Stimulated activated naive CD4-positive, alpha-beta T cell (primary cell): Measurements from ENCODE around the gene TKTL1.

Experiments
- DNase-seq, 6 experiments: peaks; one replicate each; lab custom pipeline; 2025; lab: John Stamatoyannopoulos, UW

The TKTL1 gene

DNA sequence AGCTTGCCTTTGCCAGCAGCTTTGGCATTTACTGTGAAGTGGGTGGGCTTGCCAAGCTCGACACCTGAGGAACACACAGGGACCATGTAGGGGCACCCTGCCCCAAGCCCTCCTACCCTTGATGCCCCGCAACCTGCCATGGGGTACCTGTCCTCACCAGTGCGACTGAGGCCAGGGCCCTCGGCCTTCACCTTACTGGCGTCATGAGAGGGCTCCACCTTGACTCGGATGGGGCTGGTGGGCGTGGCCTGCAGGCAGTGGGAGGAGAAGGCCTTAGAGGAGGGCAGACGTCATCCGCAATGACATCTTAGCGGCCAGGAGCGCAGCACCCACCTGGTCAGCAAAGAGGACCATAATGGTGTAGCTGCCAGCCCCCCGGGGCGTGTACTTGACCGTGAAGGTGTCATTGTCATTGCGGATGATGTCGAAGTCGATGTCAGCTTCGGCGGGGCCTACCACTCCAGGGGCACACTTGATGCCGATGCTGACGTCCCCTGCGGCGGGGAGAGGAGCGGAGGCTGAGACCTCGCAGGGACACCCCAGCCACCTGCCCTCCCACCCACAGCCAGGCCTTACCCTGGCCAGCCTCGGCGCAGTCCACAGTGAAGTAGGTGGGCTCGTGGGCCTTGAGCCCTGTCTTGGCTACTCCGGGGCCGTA is 66.6 kb downstream of the TKTL1 start:
- DNase-seq = no peak

DNA sequence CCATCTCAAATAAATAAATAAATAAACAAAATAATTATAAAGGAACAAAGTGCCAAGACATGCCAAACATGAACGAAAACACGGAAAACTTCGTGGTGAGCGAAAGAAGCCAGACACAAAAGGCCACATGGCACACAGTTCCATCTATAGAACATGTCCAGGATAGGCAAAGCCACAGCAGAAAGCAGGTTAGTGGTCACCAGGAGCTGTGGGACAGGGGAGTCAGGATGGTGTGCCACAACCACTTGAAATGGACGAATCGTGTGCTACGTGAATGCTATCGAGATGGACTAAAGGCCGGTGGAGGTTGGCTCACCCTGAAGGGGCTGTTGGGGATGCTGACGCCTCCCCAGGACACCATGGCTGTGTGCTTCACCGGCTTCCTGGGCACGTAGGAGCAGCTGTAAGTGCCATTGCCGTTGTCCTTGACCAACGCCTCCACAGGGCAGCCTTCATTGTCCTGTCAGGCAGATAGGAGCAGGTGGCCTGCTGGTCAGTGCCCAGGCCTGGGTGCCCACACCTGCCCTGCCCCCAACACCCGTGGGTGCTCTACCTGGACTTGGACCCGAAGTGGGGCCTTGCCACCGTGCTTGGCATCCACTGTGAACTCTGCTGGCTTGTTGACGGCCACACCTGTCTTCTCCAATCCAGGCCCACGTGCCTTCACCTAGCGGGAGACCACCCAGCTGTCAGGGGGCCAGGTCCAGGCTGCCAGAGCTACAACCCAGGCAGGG is 68.3 kb downstream of the TKTL1 start:
- DNase-seq = no peak

DNA sequence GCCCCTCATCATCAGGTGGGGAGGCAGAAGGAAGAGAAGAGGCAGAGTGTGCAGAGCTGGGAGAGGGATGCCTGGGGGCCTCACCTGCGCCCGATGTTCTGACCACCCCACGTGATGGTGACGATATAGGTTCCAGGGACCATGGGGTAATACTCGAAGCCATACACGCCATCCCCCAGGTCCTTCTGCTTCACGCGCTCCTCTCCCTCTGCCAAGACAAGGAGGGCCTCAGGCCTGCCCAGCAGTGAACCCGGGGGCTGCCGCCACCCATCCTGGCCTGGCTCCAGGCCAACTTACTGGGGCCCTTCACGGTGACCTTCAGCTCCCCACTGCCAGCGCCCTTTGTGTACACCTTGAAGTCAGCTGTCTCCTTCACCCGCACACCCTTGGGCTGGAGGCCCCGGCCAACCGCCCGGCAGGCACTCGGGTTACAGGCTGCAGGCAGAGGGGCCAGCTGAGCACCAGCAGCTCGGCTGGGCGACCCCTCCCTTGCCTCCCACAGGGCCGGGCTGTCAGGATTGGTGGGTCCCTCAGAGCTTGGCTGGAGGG is 69.5 kb downstream of the TKTL1 start:
- DNase-seq = no peak

DNA sequence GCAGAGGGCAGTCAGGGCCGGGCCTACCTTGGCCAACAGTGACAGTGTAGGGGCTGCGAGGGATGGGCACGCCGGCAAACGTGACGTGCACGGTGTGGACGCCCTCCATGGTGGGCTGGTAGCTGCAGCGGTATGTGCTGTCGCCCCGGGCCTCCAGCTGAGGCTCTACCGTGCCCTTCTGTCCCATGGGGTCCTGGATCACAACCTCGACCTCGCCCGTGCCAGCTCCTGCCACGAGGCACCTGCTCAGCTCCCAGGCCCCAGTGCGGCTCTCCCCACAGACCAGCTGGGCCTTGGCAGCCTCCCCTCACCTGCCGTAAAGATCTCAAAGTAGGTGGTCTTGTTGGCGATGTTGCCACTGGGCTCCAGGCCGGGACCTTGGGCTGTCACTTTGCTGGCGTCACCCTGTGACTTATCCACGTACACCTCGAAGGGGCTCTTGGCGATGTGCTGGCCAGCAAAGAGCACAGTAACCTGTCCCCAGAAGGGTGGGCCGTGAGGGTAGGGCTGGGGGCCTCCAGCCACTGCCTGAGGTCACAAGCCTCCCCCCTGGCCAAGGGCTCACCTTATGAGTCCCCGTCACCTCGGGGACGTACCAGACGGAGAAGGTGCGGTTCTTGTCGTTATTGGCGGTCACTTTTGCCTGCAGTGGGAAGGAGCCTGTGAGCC is 70.5 kb downstream of the TKTL1 start:
- no peak for DNase-seq

DNA sequence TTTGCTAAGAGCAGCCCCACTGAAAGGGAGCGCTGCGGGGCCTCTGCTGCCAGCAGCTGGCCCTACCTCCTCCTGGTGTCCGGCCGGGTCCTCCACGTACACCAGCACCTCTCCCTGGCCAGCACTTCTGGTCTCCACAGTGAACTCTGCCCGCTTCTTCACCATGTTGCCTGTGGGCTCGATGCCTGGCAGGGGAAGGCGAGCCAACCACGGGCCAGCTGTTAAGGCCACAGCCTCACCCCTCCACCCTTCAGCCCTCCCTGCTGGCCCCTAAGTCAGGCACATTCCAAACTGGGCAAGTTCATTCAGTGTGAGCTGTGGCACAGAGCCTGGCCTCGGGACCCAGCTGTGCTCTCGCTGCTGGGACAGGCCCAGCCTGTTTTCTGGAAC is 71.1 kb downstream of the TKTL1 start:
- no peak for DNase-seq

DNA sequence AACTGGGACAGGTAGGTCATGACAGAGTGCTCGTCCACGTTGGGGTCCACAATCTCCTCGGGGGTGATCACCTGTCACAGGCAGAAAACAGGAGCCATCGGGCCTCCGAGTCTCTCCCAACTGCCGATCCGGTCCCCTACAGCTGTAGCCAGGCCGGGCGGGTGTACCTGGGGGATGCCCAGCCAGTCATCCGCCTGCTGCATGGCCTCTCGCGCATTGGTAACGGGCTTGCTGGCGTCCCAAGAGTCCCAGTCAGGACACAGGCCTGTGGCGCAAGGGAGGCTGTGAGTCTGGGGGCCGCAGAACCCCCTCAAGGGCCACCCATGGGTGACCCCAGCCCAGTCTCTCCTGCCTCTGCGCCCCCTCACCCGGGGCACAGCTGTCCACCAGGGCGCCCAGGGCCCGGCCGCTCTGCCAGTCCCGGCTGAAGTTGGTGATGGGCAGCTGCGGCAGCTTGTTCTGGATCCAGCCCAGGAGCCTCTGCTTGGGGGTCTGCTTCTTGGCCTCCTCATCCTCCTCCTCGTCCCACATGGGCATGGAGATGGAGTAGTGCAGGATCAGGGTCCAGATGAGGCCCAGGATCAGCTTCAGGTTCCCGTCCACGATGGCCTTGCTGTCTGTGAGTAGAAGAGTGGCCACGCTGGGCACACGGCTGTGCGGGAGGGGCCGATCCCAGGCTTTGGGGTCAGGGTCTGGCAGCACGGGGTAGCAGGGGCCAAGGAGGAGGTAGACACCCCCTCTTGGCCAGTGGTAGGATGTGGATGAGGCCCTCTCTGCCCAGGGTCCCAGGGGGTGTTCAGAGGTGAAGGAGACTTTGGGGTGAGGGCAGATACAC is 72.1 kb downstream of the TKTL1 start:
- DNase-seq = no peak

DNA sequence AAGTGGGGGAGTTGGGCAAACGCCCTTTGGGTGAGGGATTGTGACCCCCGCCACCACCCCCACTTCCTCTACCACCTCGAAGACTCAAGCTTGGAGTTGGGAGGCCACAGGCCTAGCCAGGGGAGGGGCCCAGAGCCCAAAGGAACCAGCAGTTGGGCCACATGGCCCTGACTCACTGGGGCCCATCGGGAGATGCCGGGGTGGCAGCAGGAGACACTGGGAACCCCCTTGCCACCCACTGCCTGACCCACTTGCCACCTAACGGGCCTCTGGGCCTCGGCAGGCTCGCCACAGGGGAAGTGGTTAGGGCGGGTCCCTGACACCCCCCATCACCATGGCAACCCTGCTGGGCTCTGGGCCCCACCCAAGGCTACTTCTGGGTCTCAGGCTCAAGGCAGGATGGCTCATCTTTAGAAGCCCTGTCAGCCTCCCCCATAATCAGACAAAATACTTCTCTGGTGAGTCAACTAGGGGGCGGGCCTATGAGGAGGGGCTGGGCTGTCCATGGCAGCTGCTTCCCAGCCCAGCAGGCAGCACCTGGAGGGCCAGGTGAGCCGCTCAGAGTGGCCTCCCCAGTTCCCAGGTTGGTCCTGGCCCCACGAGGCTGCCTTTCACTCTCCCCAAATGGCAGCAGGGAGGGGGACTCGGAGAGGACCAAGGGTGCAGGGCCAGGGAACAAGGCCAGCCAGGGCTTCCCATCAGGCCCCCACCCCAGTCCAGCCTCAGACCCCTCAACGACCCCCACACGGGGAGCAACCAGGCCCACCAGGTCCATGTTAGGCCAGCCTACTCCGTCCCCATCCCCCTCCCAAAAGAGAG is 73.2 kb downstream of the TKTL1 start:
- peak; percentile 50 to 76 (median 66) for DNase-seq

DNA sequence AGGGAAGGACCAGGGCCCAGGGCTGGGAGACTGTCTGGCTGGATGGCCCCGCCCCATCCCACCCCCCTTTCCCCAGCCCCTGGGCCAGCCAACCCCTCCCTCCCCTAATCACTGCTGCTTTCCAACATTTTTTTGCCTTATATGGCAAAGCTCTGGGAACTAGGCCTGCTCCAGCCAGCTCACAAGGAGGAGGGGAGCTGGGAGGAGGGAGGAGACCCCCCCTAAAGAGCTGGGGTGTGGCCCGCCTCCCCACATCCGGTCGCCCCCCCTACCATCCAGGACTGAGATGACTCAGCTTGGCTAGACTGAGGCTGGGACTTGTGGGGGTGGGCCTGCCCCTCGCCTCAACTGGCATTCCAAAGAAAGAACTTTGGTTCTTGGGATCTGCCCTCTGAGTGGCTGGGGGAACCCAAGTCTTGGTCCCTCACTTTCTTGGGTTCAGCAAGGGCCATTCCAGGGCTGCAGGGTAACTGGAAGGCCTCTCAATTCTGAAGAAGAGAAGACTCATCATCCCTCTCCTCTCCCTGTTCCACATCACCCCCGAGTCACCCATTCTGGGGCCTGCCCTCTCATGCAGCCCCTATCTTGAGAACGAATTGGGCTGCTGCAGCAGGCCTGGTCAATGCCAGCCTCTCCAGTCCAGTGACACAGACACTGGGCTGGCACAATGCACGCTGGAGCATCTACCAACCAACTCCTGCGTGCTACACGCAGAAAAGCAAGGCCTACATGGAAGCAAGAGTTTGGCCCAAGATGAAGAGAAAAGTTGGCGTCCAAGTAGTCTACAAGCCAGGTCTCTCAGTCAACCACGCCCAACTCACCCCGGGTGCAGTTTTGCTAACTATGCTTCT is 74.1 kb downstream of the TKTL1 start:
- DNase-seq = peak; percentile 45 to 57 (median 48)

DNA sequence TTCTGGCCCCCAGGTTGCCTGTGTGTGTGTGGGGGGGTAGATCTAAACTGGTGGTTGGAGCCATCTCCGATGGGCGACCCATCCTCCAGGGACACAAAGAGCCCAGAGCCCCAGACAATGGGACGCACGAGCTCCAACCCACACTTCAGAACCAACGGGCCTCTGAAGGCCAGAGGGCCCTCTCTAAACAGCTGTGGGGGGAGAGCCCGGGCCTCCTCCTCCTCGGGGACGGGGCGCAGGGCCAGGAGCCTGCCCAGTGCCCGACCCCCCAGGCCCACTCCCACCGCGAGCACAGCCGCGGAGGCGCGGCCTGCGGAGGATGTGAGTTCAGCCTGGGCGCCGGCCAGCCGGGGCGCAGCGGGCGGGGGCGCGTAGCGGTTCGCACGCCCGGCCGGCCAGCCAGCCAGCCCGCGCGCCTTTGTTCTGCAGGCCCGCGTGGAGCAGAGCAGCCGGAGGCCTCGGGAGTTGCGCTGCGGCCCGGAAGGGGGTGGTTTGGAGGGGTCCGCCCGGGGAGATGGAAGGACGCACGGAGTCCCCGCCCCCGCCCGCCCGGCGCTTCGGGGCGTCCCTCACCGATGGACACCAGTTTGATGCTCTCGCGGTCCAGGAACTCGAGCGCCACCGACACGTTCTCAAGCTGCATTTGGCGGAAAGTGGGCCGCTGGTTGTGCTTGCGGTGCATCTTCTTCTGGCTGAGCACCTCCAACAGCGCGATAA is 74.9 kb downstream of the TKTL1 start:
- DNase-seq = peak in 1 of 6 experiments; percentile 29

DNA sequence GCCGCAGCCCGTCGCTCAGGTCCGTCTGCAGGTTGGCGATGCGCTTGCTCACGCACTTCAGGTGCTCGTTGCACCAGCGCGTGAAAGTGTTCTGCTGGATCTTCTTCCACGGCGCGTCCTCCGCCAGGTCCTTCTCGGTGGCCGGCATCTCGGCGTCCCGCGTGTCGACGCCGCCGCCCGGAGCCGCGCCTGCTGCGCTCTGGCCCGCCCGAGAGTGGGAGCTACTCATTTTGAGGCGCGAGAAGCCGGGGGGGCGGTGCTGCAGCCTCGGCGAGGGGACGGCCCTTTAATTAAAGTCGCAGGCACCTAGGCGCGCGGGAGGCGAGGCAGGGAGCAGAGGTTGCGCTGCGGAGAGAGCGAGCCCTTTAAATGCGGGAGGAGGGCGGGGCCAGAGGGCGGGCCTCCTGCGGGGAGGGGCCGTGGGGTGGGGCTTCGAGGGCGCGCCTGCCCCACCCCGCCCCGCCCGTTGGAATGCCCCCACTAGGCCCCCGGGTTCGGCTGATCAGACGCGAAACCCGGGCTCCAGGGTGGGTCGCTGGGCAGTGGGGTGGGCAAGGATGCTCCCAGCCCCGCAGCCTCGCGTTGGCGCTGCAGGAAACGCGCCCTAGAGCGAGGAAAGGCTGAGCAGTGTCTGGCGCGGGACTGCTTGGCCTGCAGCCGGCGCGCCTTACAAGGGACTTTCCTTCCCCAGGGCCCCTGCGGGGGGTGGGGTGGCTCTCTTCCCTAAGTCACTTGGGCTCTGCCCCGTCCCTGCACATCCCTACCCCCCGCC is 75.6 kb downstream of the TKTL1 start:
- peak; percentile 76 to 90 (median 88) for DNase-seq

DNA sequence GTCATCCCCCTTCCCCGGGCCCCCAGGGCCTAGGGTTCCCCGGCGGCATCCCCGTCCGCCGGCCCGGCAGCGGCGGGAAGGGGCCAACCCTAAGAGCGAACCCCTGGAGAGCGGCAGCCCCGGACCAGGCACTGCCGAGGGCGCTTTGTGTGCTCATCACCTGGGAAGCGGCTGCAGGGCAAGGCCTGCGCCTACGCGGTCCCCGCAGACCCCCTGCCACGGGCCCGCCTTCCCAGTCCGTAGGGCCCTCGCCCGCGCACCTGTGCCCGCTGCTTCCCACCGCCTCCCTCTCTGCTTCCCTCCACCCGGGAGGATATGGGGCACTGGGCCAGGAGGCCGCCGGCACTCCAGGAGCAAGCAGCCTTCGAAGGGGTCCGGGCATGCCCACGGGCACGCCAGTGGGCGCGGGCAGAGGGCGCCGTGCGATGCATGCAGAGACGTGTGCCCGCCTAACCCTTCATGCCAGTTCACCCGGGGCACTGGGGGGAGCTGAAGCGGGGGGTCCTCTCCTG is 76.2 kb downstream of the TKTL1 start:
- no peak for DNase-seq

DNA sequence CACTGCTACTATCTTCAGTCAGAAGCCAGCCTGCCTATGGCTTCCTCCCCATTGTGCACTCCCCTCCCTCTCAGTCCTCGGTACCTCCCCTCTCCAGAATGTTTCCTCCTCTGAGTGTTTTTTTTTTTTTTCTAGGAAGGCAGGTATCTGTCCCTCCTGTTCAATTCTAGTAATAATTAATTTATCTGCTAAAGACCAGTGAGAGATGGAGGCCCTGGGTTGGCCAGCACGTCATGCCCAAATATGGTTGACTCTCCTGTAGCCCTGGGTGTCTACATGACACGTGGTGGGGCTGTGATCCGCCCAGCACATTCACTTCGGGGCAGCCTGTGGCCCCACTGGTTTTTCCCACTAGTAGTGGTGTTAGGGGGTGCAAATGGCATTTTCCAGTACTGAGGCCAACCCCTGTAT is 77.0 kb downstream of the TKTL1 start:
- no peak for DNase-seq

DNA sequence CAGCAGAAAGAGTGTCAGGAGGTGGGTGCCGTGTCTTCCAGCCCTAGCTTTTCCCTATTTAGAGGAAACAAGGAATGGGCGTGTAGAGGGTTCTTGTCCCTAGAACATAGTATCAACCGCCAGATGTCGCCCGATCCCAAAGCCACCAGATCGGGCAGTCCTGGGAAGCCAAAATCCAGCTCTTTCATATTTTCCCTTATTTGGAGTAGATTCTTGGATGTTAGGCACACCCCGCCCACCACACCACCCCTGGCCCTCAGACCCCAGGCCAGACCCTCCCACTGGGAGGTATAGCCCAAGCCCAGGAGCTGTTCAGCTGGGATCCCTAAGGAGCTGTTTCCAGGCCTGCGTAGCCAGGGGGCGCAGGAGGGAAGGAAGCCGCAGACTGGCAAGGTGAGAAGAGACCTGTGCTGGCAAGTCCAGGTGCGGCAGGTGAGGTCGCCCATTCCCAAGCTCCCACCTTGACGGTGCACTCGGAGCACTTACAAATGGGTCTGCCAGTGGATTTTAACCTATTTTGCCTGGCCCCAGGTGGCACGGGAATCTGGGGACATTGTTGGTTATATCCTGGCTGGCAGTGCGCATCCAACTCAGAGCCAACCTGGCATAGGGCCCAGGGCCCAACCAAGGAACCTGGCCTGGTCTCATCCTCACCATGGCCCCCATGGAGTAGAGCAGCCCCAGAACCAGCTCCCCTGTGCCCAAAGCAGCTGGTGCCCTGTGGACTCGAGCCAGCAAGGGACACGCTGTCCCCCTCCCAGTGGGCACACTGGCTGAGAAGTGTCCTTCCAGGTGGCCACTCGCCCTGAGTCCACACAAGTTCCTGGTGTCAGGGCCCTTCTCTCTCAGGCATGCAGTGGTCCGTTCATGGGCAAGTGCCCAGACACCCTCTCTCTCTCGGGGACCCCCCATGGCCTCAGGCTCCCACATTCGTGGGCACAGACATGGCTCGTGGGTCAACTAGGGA is 78.0 kb downstream of the TKTL1 start:
- peak in 2 of 6 experiments; percentile 16 to 23 for DNase-seq

DNA sequence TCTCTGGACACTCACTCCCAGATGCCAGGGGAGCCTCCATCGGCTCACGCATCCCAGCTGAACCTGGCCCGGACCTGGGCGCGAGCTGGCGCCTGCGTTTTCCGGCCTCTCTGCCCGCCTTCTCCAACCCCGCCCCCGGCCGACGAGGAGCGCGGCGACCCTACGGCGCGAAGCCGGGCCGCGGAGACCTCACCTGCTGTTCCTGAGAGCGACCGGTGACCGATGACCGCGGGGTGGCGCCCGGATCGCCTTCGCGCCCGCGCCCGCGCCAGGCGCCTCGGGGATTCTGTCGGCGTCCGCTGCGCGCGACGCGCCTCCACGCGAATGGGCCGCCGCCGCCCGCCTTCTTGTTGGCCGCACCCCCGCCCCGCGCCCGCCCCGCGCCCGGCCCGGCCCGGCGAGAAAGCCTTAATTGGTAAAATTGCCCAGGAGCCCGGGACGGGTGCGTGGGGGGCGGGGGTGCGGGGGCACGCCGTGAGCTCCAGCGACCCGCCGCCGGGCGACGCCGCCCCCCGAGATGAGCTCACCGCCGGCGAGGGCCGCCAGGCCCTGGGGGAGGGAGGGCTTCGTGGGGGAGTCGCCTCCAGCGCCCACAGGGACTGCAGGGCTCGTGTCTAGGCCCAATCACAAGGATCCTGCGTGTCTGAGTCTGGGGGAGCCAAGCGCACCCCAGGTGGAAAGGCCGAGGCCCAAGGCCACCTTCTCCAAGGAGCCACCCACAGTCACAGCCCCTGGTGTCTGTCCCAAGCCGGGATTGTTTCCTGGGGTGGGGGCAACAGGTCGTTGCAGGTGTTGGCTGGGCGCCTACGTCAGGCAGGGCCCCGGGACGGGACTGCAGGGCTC is 78.9 kb downstream of the TKTL1 start, which contains the start of gene FLNA:
FLNA (minus strand) TSS at position 322 of the 843 bp plus-strand sequence. CDS start 3,389 bp downstream, outside the sequence.
- DNase-seq = peak in 1 of 6 experiments; percentile 18

DNA sequence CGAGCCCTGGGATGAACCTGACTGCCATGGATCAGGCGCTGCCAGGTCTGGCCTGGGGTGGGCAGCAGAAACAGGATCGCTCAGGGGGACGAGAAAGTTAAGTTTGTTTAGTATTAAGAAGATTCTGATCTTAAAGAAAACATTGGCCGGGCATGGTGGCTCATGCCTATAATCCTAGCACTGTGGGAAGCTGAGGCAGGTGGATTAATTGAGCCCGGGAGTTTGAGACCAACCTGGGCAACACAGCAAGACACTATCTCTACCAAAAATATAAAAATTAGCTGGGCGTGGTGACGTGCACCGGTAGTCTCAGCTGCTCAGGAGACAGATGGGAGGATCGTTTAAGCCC is 79.5 kb downstream of the TKTL1 start:
- DNase-seq = no peak

DNA sequence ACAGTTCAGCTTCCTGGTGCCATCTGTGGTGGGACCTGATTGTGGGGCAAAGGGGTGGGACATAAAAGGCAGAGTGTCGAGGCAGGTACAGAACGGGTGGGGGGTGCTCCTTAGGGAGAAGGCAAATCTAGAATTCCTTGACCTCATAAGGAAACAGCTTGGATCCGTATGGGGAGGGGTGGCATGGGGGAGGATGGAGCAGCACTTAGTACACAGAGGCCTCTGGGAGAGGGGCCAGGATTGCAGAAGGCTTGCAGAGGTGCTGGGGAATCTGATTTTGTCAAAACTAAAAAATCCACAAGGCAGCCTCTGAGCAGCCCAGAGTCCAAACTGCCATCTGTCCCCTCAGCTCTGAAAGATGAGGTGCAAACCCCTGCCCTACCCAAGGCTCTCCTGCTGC is 81.2 kb downstream of the TKTL1 start:
- DNase-seq = no peak
